ENCODE data around the gene CCR1. TPM values are rescaled to one million over a fixed set of nuclear protein-coding genes. Genes with fewer than 3 reads are reported as not detected.

Gene CCR1
- polyA plus RNA-seq, 1 donor (not counting 4 experiments of a cell fraction or from before 2014, with no cell fraction given), result not detected

GRCh38 chr3:46200211-46200610 is 7.9 kb downstream of the CCR1 start:
- Histone ChIP-seq H3K9ac (ENCODE audit: control insufficient read depth, extremely low read depth, insufficient read depth, low read length) (no peak overlapping the region), H3K9me1 (ENCODE audit: control insufficient read depth, extremely low read depth, insufficient read depth, low read length) (no peaks in the 10 kb centered on the region), H2AFZ (ENCODE audit: control insufficient read depth, low read length) (no peak overlapping the region), H3K27ac (ENCODE audit: control insufficient read depth, insufficient read depth, low read length) (no peak overlapping the region), H3K4me2 (ENCODE audit: control insufficient read depth, extremely low read depth, insufficient read depth, low read depth, low read length) (no peak overlapping the region), H3K27me3 (ENCODE audit: control insufficient read depth, extremely low read depth, insufficient read depth, low read length) (no peaks in the 10 kb centered on the region), H4K20me1 (ENCODE audit: control insufficient read depth, extremely low read depth, insufficient read depth, low read length) (no peaks in the 10 kb centered on the region), H3K9me3 (ENCODE audit: control insufficient read depth, low read depth, low read length) (no peaks in the 10 kb centered on the region), H3K4me3 (ENCODE audit: control insufficient read depth in 2 of 3, extremely low read depth in 1 of 3, insufficient read depth in 2 of 3, low read depth in 1 of 3, low read length in 3 of 3) (no peak overlapping the region), H3K79me2 (ENCODE audit: control insufficient read depth, insufficient read depth, low read length) (no peaks in the 10 kb centered on the region), H3K36me3 (ENCODE audit: control insufficient read depth in 2 of 2, extremely low read depth in 1 of 2, insufficient read depth in 2 of 2, low read length in 2 of 2) (no peaks in the 10 kb centered on the region), H3K4me1 (ENCODE audit: control insufficient read depth, extremely low read depth, insufficient read depth, low read length) (no peaks in the 10 kb centered on the region)
- FAIRE-seq (no peak), DNase-seq (ENCODE audit: low read depth, low spot score) (no peak)
- dilution Hi-C loops (cut with MboI; ENCODE audit: extremely low pct_ligation_motif_present, low sequenced_read_pairs), result no loop called here
- no peak for TF ChIP-seq EZH2 (IDR thresholded peaks at IDR 0.05; ENCODE audit: low read length)
- no peak for TF ChIP-seq CTCF (optimal IDR thresholded peaks at IDR 0.05 in 1 of 3, IDR thresholded peaks at IDR 0.05 in 1 of 3, conservative IDR thresholded peaks at IDR 0.05 in 1 of 3; ENCODE audit: extremely low read depth in 1 of 3, insufficient read depth in 2 of 3, low read length in 3 of 3)

GRCh38 chr3:46196261-46196957 is 11.7 kb downstream of the CCR1 start:
- dilution Hi-C loops (cut with MboI; ENCODE audit: extremely low pct_ligation_motif_present, low sequenced_read_pairs), result no loop called here
- no peak for TF ChIP-seq CTCF (optimal IDR thresholded peaks at IDR 0.05 in 1 of 3, IDR thresholded peaks at IDR 0.05 in 1 of 3, conservative IDR thresholded peaks at IDR 0.05 in 1 of 3; ENCODE audit: extremely low read depth in 1 of 3, insufficient read depth in 2 of 3, low read length in 3 of 3)

More at GRCh38 chr3:46196261-46196957, 11.7 kb downstream of the CCR1 start:
- Histone ChIP-seq H3K9me1 (ENCODE audit: control insufficient read depth, extremely low read depth, insufficient read depth, low read length) (no peaks in the 10 kb centered on the region), H3K9ac (ENCODE audit: control insufficient read depth, extremely low read depth, insufficient read depth, low read length) (no peak overlapping the region), H3K4me3 (ENCODE audit: control insufficient read depth in 2 of 3, extremely low read depth in 1 of 3, insufficient read depth in 2 of 3, low read depth in 1 of 3, low read length in 3 of 3) (no peak overlapping the region), H3K4me1 (ENCODE audit: control insufficient read depth, extremely low read depth, insufficient read depth, low read length) (no peaks in the 10 kb centered on the region), H3K27me3 (ENCODE audit: control insufficient read depth, extremely low read depth, insufficient read depth, low read length) (no peaks in the 10 kb centered on the region), H4K20me1 (ENCODE audit: control insufficient read depth, extremely low read depth, insufficient read depth, low read length) (no peaks in the 10 kb centered on the region), H2AFZ (ENCODE audit: control insufficient read depth, low read length) (no peak overlapping the region), H3K27ac (ENCODE audit: control insufficient read depth, insufficient read depth, low read length) (no peak overlapping the region), H3K9me3 (ENCODE audit: control insufficient read depth, low read depth, low read length) (no peaks in the 10 kb centered on the region), H3K36me3 (ENCODE audit: control insufficient read depth in 2 of 2, extremely low read depth in 1 of 2, insufficient read depth in 2 of 2, low read length in 2 of 2) (no peaks in the 10 kb centered on the region), H3K4me2 (ENCODE audit: control insufficient read depth, extremely low read depth, insufficient read depth, low read depth, low read length) (no peak overlapping the region), H3K79me2 (ENCODE audit: control insufficient read depth, insufficient read depth, low read length) (no peaks in the 10 kb centered on the region)
- peak; percentile 32 for FAIRE-seq
- DNase-seq (ENCODE audit: low read depth, low spot score), result no peak

All from keratinocyte (primary cell).